K562 (cell line): Measurements from ENCODE around the gene SULT1E1. TPM values are rescaled to one million over a fixed set of nuclear protein-coding genes. Genes with fewer than 3 reads are reported as not detected.

Experiments used
- ATAC-seq: fragments of 200-7000 bp; cut with Tn5 transposase; 3 replicates; pipeline ENCODE4 v1.9.1; 2020; ENCODE audit warnings: moderate library complexity
- BruUV-seq: library from RNA; stranded (reverse); fragments of 400-500 nt; replicated peaks from 2 replicates; lab custom pipeline; 2021; lab: Mats Ljungman, UMichigan
- CTCF ChIA-PET: fragments of 300-600 bp; formaldehyde crosslinking; extraction: SDS; loops from one replicate; lab custom pipeline; 2021; ENCODE audit warnings: low intra/inter-chr PET ratio; lab: Yijun Ruan, JAX
- POLR2A ChIA-PET: fragments of 300-600, 350-650 bp; sonication (Branson Sonifier 250); formaldehyde crosslinking; extraction: SDS; loops from one replicate; lab custom pipeline; 2021; ENCODE audit warnings: antibody characterized with exemption, inconsistent platforms; lab: Yijun Ruan, JAX
- DNase-seq, 4 experiments: peaks; one replicate each; pipeline versions ENCODE4 v3.0.0 to v3.0.0-alpha.2; 2011 to 2018; ENCODE audit warnings: low spot score in 3 of 4, mixed read lengths in 3 of 4; ENCODE audit errors: extremely low read depth in 1 of 4
- FAIRE-seq: peaks from 2 replicates; lab custom pipeline; 2011; peaks lifted over from hg19 to GRCh38; lab: Jason Lieb, UNC
- H2AFZ ChIP-seq: 2 replicates; pipeline ENCODE4 v1.6.0; 2011; ENCODE audit warnings: low read depth, low read length, control low read depth, inconsistent platforms
- H3K27ac ChIP-seq: fragments of 200-600 bp; 3 replicates; pipeline ENCODE4 v1.8.0; 2011; ENCODE audit warnings: low read depth, mild to moderate bottlenecking, control low read depth, inconsistent platforms, low read length, moderate library complexity, mixed read lengths; ENCODE audit errors: extremely low read depth
- H3K27me3 ChIP-seq, 2 experiments: fragments of 300-600 bp in 1 of 2; 2 replicates in 1 of 2; 3 replicates in 1 of 2; pipeline versions ENCODE4 v1.6.0 to v1.8.0; 2011; ENCODE audit warnings: inconsistent platforms in 2 of 2, low read length in 2 of 2, mild to moderate bottlenecking in 1 of 2, mixed read lengths in 1 of 2, moderate library complexity in 1 of 2; ENCODE audit not compliant: control insufficient read depth in 2 of 2, insufficient read depth in 2 of 2
- H3K36me3 ChIP-seq: fragments of 300-600 bp; 3 replicates; pipeline ENCODE4 v1.8.0; 2011; ENCODE audit warnings: mild to moderate bottlenecking, low read length, inconsistent platforms; ENCODE audit not compliant: control insufficient read depth, insufficient read depth
- H3K4me1 ChIP-seq, 2 experiments: fragments of 200-600 bp in 1 of 2; replicated peaks in 1 of 2; 2 replicates in 1 of 2; 3 replicates in 1 of 2; pipeline versions ENCODE4 v1.5.1 to v1.8.0; 2011; ENCODE audit warnings: inconsistent platforms in 2 of 2, low read length in 2 of 2, mild to moderate bottlenecking in 1 of 2, mixed read lengths in 1 of 2, moderate library complexity in 1 of 2; ENCODE audit not compliant: control insufficient read depth in 2 of 2, insufficient read depth in 2 of 2
- H3K4me2 ChIP-seq: 2 replicates; pipeline ENCODE4 v1.6.1; 2011; ENCODE audit warnings: low read length, control low read depth, inconsistent platforms, mixed read lengths; ENCODE audit not compliant: insufficient read depth
- H3K4me3 ChIP-seq: fragments of 200-600 bp; sonication (generic), shearing (Covaris generic); 2 replicates; pipeline ENCODE4 v1.5.1; 2016; ENCODE audit warnings: control low read depth, inconsistent platforms
- H3K79me2 ChIP-seq: fragments of 200-600 bp; 3 replicates; pipeline ENCODE4 v1.8.0; 2011; ENCODE audit warnings: low read length, inconsistent platforms; ENCODE audit not compliant: control insufficient read depth, insufficient read depth
- H3K9ac ChIP-seq, 2 experiments: 2 replicates each; pipeline versions ENCODE4 v1.6.0 to v1.6.1; 2011; ENCODE audit warnings: low read depth in 2 of 2, low read length in 2 of 2, control low read depth in 1 of 2, inconsistent platforms in 1 of 2, mild to moderate bottlenecking in 1 of 2, mixed read lengths in 1 of 2; ENCODE audit not compliant: insufficient read depth in 1 of 2
- H3K9me1 ChIP-seq: one replicate; pipeline ENCODE4 v1.6.0; 2011; ENCODE audit warnings: inconsistent platforms, mild to moderate bottlenecking, low read length, moderate library complexity; ENCODE audit not compliant: control insufficient read depth, insufficient read depth
- H3K9me3 ChIP-seq: replicated peaks from 2 replicates; pipeline ENCODE4 v1.5.1; 2011; ENCODE audit warnings: low read depth, low read length, inconsistent platforms; ENCODE audit not compliant: control insufficient read depth, insufficient read depth
- H4K20me1 ChIP-seq: replicated peaks from 2 replicates; pipeline ENCODE4 v1.6.1; 2011; ENCODE audit warnings: low read length, inconsistent platforms, mixed read lengths; ENCODE audit not compliant: control insufficient read depth, insufficient read depth
- ARID1B ChIP-seq: fragments of 450-650 bp; IDR thresholded peaks from 2 replicates; pipeline ENCODE4 v1.6.1; 2016; ENCODE audit warnings: antibody characterized with exemption, mild to moderate bottlenecking, inconsistent platforms
- CREB3L1 ChIP-seq: fragments of 450-650 bp; IDR thresholded peaks from 2 replicates; pipeline ENCODE4 v1.6.1; 2014; ENCODE audit warnings: low read depth, mild to moderate bottlenecking, moderate library complexity, borderline replicate concordance
- LCOR ChIP-seq: sonication (generic); formaldehyde crosslinking; IDR thresholded peaks from 2 replicates; pipeline ENCODE4 v1.8.0; 2022; ENCODE audit warnings: mild to moderate bottlenecking, missing genetic modification reagents
- RAD21 ChIP-seq, 2 experiments: fragments of 250-450 bp in 1 of 2; fragments of 450-650 bp in 1 of 2; sonication (Bioruptor Pico) in 1 of 2; formaldehyde crosslinking in 1 of 2; IDR thresholded peaks in 1 of 2; conservative IDR thresholded peaks in 1 of 2; 2 replicates each; pipeline versions ENCODE4 v1.4.0 to v1.8.0; 2020 to 2022; ENCODE audit warnings: mild to moderate bottlenecking in 2 of 2, moderate library complexity in 1 of 2
- RNF2 ChIP-seq: sonication (generic); IDR thresholded peaks from 2 replicates; pipeline ENCODE4 v1.6.1; 2016
- THRAP3 ChIP-seq: fragments of 450-650 bp; IDR thresholded peaks from 2 replicates; pipeline ENCODE4 v1.6.1; 2016; ENCODE audit warnings: mild to moderate bottlenecking, inconsistent platforms, borderline replicate concordance
- WGBS: fragments of 100-300 bp; shearing (Covaris generic); methylation state at CpG from one replicate; pipeline ENCODE4 v1.1.6; 2016; ENCODE audit warnings: low coverage, mixed read lengths; ENCODE audit not compliant: insufficient coverage; ENCODE audit errors: missing lambda C conversion rate; 5-methylcytosine and 5-hydroxymethylcytosine counted together
- in situ Hi-C: fragments of 300-500 bp; cut with MboI; formaldehyde crosslinking; loops from 4 replicates; pipeline ENCODE4 v1.15.0; 2018; ENCODE audit warnings: inconsistent platforms, mixed read lengths
- intact Hi-C: fragments of 100-400 bp; cut with micrococcal nuclease; formaldehyde crosslinking; loops from 2 replicates; pipeline ENCODE4 v1.14.2; 2022
- polyA plus RNA-seq, 8 experiments: library from polyadenylated mRNA; depleted of rRNA in 4 of 8; stranded (reverse) in 5 of 8; unstranded in 3 of 8; fragments of >200 nt; fragmentation: Nextera tagmentation in 2 of 8; fragmentation: Illumina TruSeq in 1 of 8; extraction: Ambion mirVana in 2 of 8; extraction: Trizol in 1 of 8; gene quantifications; 2 replicates each; pipeline versions ENCODE4 v1.2.1 to v1.2.3, GENCODE V29; 2011 to 2014; ENCODE audit warnings: inconsistent platforms in 1 of 8, missing spikeins in 1 of 8
- total RNA-seq, 7 experiments: library from RNA; depleted of rRNA in 6 of 7; stranded (reverse); fragments of >200 nt in 6 of 7; fragmentation: Illumina TruSeq in 2 of 7; extraction: Trizol in 2 of 7; gene quantifications; 2 replicates each; pipeline versions ENCODE4 v1.2.1 to v1.2.3, GENCODE V29; 2011 to 2021; ENCODE audit warnings: low replicate concordance in 1 of 7
- TF ChIP-seq, protein P1 (sequence below): fragments of 250-450 bp; sonication (Bioruptor Pico); IDR thresholded peaks from 2 replicates; pipeline ENCODE4 v1.8.0; 2022; ENCODE audit warnings: inconsistent platforms

Gene SULT1E1
- total and polyA plus RNA-seq, 9 of the 15 experiments (the other 6 are each of a cell fraction or from before 2014, with no cell fraction given) = not detected

DNA sequence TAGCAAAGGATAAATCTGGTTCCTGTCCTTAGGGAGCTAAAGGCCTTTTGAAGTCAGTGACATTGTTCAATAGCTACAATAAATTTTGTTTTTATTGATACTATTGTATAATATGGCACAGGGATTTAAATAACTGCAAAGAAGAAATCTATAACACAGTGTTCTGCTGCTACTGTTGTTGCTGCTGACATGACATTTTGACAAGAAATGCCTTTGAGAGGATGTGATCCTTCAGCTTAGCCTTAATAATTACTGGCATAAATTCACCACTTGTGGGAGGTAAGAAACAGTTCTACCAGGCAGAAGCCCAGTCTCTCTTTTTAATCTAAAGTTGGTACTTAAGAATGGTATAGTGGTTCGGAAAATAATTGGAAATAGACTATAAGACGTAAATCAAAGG lies 4.1 kb downstream of the SULT1E1 start:
- Histone ChIP-seq H4K20me1 (no peaks in the 10 kb centered on the region), H3K9me3 (no peaks in the 10 kb centered on the region; the same call in 1 of the 2 replicates), H2AFZ (no peak overlapping the region), H3K9ac (no peak overlapping the region), H3K79me2 (no peaks in the 10 kb centered on the region), H3K4me1 (no peaks in the 10 kb centered on the region), H3K4me3 (no peak overlapping the region), H3K27ac (no peak overlapping the region), H3K36me3 (no peaks in the 10 kb centered on the region), H3K27me3 (no peaks in the 10 kb centered on the region), H3K9me1 (no peaks in the 10 kb centered on the region), H3K4me2 (no peak overlapping the region)
- no peak for ATAC-seq
- 0% methylated on average over 2 of the region's 2 CpGs for WGBS
- FAIRE-seq = no peak
- no peak for DNase-seq
- intact Hi-C loops = no loop called here
- no TSS peak for BruUV-seq
- CTCF ChIA-PET = no interaction called here
- POLR2A ChIA-PET = no interaction called here
- TF ChIP-seq THRAP3 (no peak), CREB3L1 (no peak), RAD21 (CRISPR knock-in tag; conservative IDR thresholded peaks at IDR 0.05 in 1 of 2, IDR thresholded peaks at IDR 0.05 in 1 of 2) (no peak), RNF2 (no peak), ARID1B (no peak), LCOR (CRISPR knock-in tag) (no peak)
- TF ChIP-seq, protein P1, sequence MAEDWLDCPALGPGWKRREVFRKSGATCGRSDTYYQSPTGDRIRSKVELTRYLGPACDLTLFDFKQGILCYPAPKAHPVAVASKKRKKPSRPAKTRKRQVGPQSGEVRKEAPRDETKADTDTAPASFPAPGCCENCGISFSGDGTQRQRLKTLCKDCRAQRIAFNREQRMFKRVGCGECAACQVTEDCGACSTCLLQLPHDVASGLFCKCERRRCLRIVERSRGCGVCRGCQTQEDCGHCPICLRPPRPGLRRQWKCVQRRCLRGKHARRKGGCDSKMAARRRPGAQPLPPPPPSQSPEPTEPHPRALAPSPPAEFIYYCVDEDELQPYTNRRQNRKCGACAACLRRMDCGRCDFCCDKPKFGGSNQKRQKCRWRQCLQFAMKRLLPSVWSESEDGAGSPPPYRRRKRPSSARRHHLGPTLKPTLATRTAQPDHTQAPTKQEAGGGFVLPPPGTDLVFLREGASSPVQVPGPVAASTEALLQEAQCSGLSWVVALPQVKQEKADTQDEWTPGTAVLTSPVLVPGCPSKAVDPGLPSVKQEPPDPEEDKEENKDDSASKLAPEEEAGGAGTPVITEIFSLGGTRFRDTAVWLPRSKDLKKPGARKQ (CRISPR knock-in tag) = no peak
- in situ Hi-C loops = loop anchor here (25.0 kb wide), 1 partner anchor 1094 kb away; no protein-coding TSS in a partner anchor
